HEK293 (cell line): ENCODE data around the gene NR3C1.

ENCODE experiments used
- CTCF ChIA-PET: fragments of 350-600 bp; formaldehyde crosslinking; extraction: SDS; loops from one replicate; lab custom pipeline; 2021; ENCODE audit warnings: antibody characterized with exemption; lab: Yijun Ruan, JAX
- POLR2A ChIA-PET: fragments of 300-600 bp; formaldehyde crosslinking; extraction: SDS; loops from one replicate; lab custom pipeline; 2020; ENCODE audit warnings: antibody characterized with exemption, inconsistent platforms; lab: Yijun Ruan, JAX
- H3K27ac ChIP-seq: fragments of 200-500 bp; sonication (Bioruptor generic); 2 replicates; pipeline ENCODE4 v1.5.1; 2014; ENCODE audit warnings: low read depth, low read length, control low read depth, inconsistent platforms; ENCODE audit errors: extremely low read depth
- H3K36me3 ChIP-seq, 2 experiments: fragments of 200-500 bp in 1 of 2; sonication (Bioruptor generic) in 1 of 2; 1 replicate in 1 of 2; 2 replicates in 1 of 2; pipeline ENCODE4 v1.5.1; 2014 to 2017; ENCODE audit warnings: inconsistent platforms in 2 of 2, low read length in 2 of 2; ENCODE audit not compliant: control insufficient read depth in 2 of 2, insufficient read depth in 1 of 2
- H3K4me1 ChIP-seq: fragments of 200-500 bp; sonication (Bioruptor generic); 2 replicates; pipeline ENCODE4 v1.5.1; 2014; ENCODE audit warnings: mild to moderate bottlenecking, low read length, inconsistent platforms; ENCODE audit not compliant: control insufficient read depth, insufficient read depth
- H3K4me3 ChIP-seq: 2 replicates; pipeline ENCODE4 v1.5.1; 2011; ENCODE audit warnings: low read depth, mild to moderate bottlenecking, control low read depth, low read length, moderate library complexity
- H3K9me3 ChIP-seq: fragments of 200-500 bp; sonication (Bioruptor generic); 2 replicates; pipeline ENCODE4 v1.5.1; 2014; ENCODE audit warnings: low read depth, low read length, inconsistent platforms; ENCODE audit not compliant: control insufficient read depth, insufficient read depth
- AEBP2 ChIP-seq: fragments of 450-650 bp; formaldehyde crosslinking; IDR thresholded peaks from 2 replicates; pipeline ENCODE4 v1.5.1; 2016; ENCODE audit warnings: missing biosample characterization, missing genetic modification characterization, borderline replicate concordance
- KLF16 ChIP-seq: fragments of 450-650 bp; formaldehyde crosslinking; IDR thresholded peaks from 2 replicates; pipeline ENCODE4 v1.5.1; 2017; ENCODE audit warnings: missing biosample characterization, missing genetic modification characterization
- PRDM4 ChIP-seq: fragments of 450-650 bp; formaldehyde crosslinking; IDR thresholded peaks from 2 replicates; pipeline ENCODE4 v1.5.1; 2017; ENCODE audit warnings: missing biosample characterization, missing genetic modification characterization
- REST ChIP-seq: fragments of 450-650 bp; formaldehyde crosslinking; IDR thresholded peaks from 2 replicates; pipeline ENCODE4 v1.5.1; 2016; ENCODE audit warnings: missing biosample characterization, missing genetic modification characterization
- SETDB1 ChIP-seq: IDR thresholded peaks from one replicate; pipeline ENCODE4 v1.6.1; 2017; ENCODE audit warnings: mild to moderate bottlenecking, low read length, moderate library complexity, mixed read lengths; ENCODE audit not compliant: insufficient read length
- SP7 ChIP-seq: fragments of 450-650 bp; formaldehyde crosslinking; IDR thresholded peaks from 2 replicates; pipeline ENCODE4 v1.5.1; 2016; ENCODE audit warnings: missing biosample characterization, missing genetic modification characterization
- WT1 ChIP-seq: fragments of 450-650 bp; formaldehyde crosslinking; IDR thresholded peaks from 2 replicates; pipeline ENCODE4 v1.5.1; 2016; ENCODE audit warnings: missing biosample characterization, missing genetic modification characterization
- ZBTB44 ChIP-seq: fragments of 450-650 bp; IDR thresholded peaks from 2 replicates; pipeline ENCODE4 v1.5.1; 2018; ENCODE audit warnings: missing biosample characterization, mild to moderate bottlenecking, missing genetic modification characterization
- ZNF133 ChIP-seq: fragments of 450-650 bp; formaldehyde crosslinking; IDR thresholded peaks from 2 replicates; pipeline ENCODE4 v1.5.1; 2016; ENCODE audit warnings: missing biosample characterization, missing genetic modification characterization
- ZNF157 ChIP-seq: fragments of 450-650 bp; formaldehyde crosslinking; IDR thresholded peaks from 2 replicates; pipeline ENCODE4 v1.5.1; 2016; ENCODE audit warnings: missing biosample characterization, missing genetic modification characterization
- ZNF280D ChIP-seq: fragments of 450-650 bp; formaldehyde crosslinking; IDR thresholded peaks from 2 replicates; pipeline ENCODE4 v1.5.1; 2016; ENCODE audit warnings: missing biosample characterization, missing genetic modification characterization
- ZNF292 ChIP-seq: fragments of 450-650 bp; formaldehyde crosslinking; IDR thresholded peaks from 2 replicates; pipeline ENCODE4 v1.5.1; 2016; ENCODE audit warnings: low read depth, missing biosample characterization, missing genetic modification characterization, borderline replicate concordance
- ZNF350 ChIP-seq: fragments of 450-650 bp; formaldehyde crosslinking; IDR thresholded peaks from 2 replicates; pipeline ENCODE4 v1.5.0; 2017; ENCODE audit warnings: missing biosample characterization, mild to moderate bottlenecking, missing genetic modification characterization
- ZNF398 ChIP-seq: fragments of 450-650 bp; formaldehyde crosslinking; IDR thresholded peaks from 2 replicates; pipeline ENCODE4 v1.5.1; 2017; ENCODE audit warnings: missing biosample characterization, missing genetic modification characterization
- ZNF433 ChIP-seq: fragments of 450-650 bp; formaldehyde crosslinking; IDR thresholded peaks from 2 replicates; pipeline ENCODE4 v1.5.1; 2016; ENCODE audit warnings: missing biosample characterization, missing genetic modification characterization, low read depth
- ZNF510 ChIP-seq: fragments of 450-650 bp; formaldehyde crosslinking; IDR thresholded peaks from 2 replicates; pipeline ENCODE4 v1.5.1; 2018; ENCODE audit warnings: mild to moderate bottlenecking, missing genetic modification characterization, missing biosample characterization; ENCODE audit not compliant: insufficient replicate concordance
- ZNF692 ChIP-seq: fragments of 450-650 bp; formaldehyde crosslinking; IDR thresholded peaks from 2 replicates; pipeline ENCODE4 v1.5.1; 2016; ENCODE audit warnings: missing biosample characterization, missing genetic modification characterization

Gene NR3C1

GRCh38 chr5:143345671-143346440 lies 57.6 kb downstream of the NR3C1 start:
- H3K27ac ChIP-seq: no peak overlapping the region
- peaks cover 5% of the 10 kb centered on the region for H3K4me1 ChIP-seq
- POLR2A ChIA-PET: no interaction called here
- TF ChIP-seq ZNF133 (tag by site-specific recombination) (no peak), PRDM4 (tag by site-specific recombination) (no peak), ZBTB44 (no peak), ZNF510 (tag by site-specific recombination) (no peak), SP7 (tag by site-specific recombination) (no peak), AEBP2 (tag by site-specific recombination) (no peak), ZNF280D (tag by site-specific recombination) (no peak), ZNF157 (tag by site-specific recombination) (no peak), ZNF692 (no peak), SETDB1 (no peak), REST (tag by site-specific recombination) (no peak), ZNF433 (tag by site-specific recombination) (no peak), ZNF292 (no peak), ZNF398 (tag by site-specific recombination) (no peak), ZNF350 (no peak), WT1 (tag by site-specific recombination) (no peak), KLF16 (no peak)
- H3K9me3 ChIP-seq: no peaks in the 10 kb centered on the region; the same call in 1 of the 2 replicates
- CTCF ChIA-PET: interaction anchor here (1.0 kb wide), 1 partner anchor 9 kb away, joined by 3 read pairs; no protein-coding TSS in a partner anchor
- no peaks in the 10 kb centered on the region for H3K36me3 ChIP-seq
- H3K4me3 ChIP-seq: no peak overlapping the region
